Panc1 (cell line): Measurements from ENCODE around the gene PIF1. TPM values are rescaled to one million over a fixed set of nuclear protein-coding genes. Genes with fewer than 3 reads are reported as not detected.

Experiments
- ATAC-seq: fragments of 200-7000 bp; cut with Tn5 transposase; 2 replicates; pipeline ENCODE4 v1.9.1; 2020; ENCODE audit warnings: mild to moderate bottlenecking, moderate library complexity
- BruUV-seq: library from RNA; stranded (reverse); fragments of 400-500 nt; replicated peaks from 2 replicates; lab custom pipeline; 2021; lab: Mats Ljungman, UMichigan
- CTCF ChIA-PET: fragments of 300-600 bp; sonication (Branson Sonifier 250); formaldehyde crosslinking; loops from one replicate; lab custom pipeline; 2022; ENCODE audit warnings: antibody characterized with exemption; lab: Charles Lee
- POLR2A ChIA-PET: fragments of 300-600 bp; sonication (Branson Sonifier 250); formaldehyde crosslinking; loops from one replicate; lab custom pipeline; 2022; ENCODE audit warnings: antibody characterized with exemption; lab: Charles Lee
- DNase-seq: peaks from one replicate; pipeline ENCODE4 v3.0.0-alpha.2; 2010; ENCODE audit warnings: low read depth, low spot score
- H3K27ac ChIP-seq: 2 replicates; pipeline ENCODE4 v1.5.1; 2011; ENCODE audit warnings: mild to moderate bottlenecking, low read length, inconsistent platforms
- H3K27me3 ChIP-seq: fragments of 200-500 bp; sonication (Bioruptor generic); 2 replicates; pipeline ENCODE4 v1.6.0; 2014; ENCODE audit warnings: low read length, inconsistent platforms; ENCODE audit not compliant: control insufficient read depth, insufficient read depth
- H3K36me3 ChIP-seq: fragments of 200-500 bp; sonication (Bioruptor generic); 2 replicates; pipeline ENCODE4 v1.5.1; 2014; ENCODE audit warnings: inconsistent platforms, mild to moderate bottlenecking, low read length, moderate library complexity; ENCODE audit not compliant: control insufficient read depth, insufficient read depth
- H3K4me1 ChIP-seq: 2 replicates; pipeline ENCODE4 v1.5.1; 2011; ENCODE audit warnings: inconsistent platforms, mild to moderate bottlenecking, low read length, moderate library complexity; ENCODE audit not compliant: control insufficient read depth, insufficient read depth
- H3K4me3 ChIP-seq, 2 experiments: 2 replicates each; pipeline ENCODE4 v1.5.1; 2011 to 2012; ENCODE audit warnings: low read depth in 2 of 2, low read length in 2 of 2, mild to moderate bottlenecking in 2 of 2, inconsistent platforms in 1 of 2, moderate library complexity in 1 of 2
- H3K9me3 ChIP-seq: fragments of 200-500 bp; sonication (Bioruptor generic); 2 replicates; pipeline ENCODE4 v1.5.1; 2014; ENCODE audit warnings: low read depth, mild to moderate bottlenecking, inconsistent platforms, low read length, moderate library complexity; ENCODE audit not compliant: control insufficient read depth, insufficient read depth
- POLR2AphosphoS5 ChIP-seq: IDR thresholded peaks from 2 replicates; pipeline ENCODE4 v1.6.1; 2012; ENCODE audit warnings: mild to moderate bottlenecking, low read depth, low read length, moderate library complexity
- SIN3A ChIP-seq: IDR thresholded peaks from 2 replicates; pipeline ENCODE4 v1.6.1; 2012; ENCODE audit warnings: low read depth, mild to moderate bottlenecking, low read length, moderate library complexity, borderline replicate concordance; ENCODE audit not compliant: insufficient read depth
- TCF7L2 ChIP-seq: IDR thresholded peaks from 2 replicates; pipeline ENCODE4 v1.6.1; 2011; ENCODE audit warnings: mild to moderate bottlenecking, low read depth, low read length, inconsistent platforms
- in situ Hi-C: cut with HindIII; loops from 2 replicates; pipeline ENCODE4 v1.10.0; 2016; ENCODE audit warnings: low sequenced_read_pairs, low pct_unique_long_range_greater_than_20kb
- intact Hi-C: fragments of 100-400 bp; cut with micrococcal nuclease; formaldehyde crosslinking; loops from one replicate; pipeline ENCODE4 v1.10.0; 2022; ENCODE audit not compliant: unreplicated experiment
- total RNA-seq: library from RNA; stranded (reverse); gene quantifications from one replicate; pipeline ENCODE4 v1.2.1, GENCODE V29; 2021; ENCODE audit not compliant: unreplicated experiment
- TF ChIP-seq, protein P1 (sequence below), 2 experiments: IDR thresholded peaks; 2 replicates each; pipeline ENCODE4 v1.6.1; 2011 to 2012; ENCODE audit warnings: low read depth in 2 of 2, control low read depth in 1 of 2, low read length in 1 of 2, mild to moderate bottlenecking in 1 of 2, moderate library complexity in 1 of 2; ENCODE audit not compliant: insufficient read depth in 1 of 2
- TF ChIP-seq, protein P2 (sequence below): fragments of 450-650 bp; IDR thresholded peaks from 2 replicates; pipeline ENCODE4 v1.5.1; 2017; ENCODE audit warnings: mild to moderate bottlenecking

The PIF1 gene
- total RNA-seq, 1 experiment from 2014 or later = 38.6 TPM

DNA sequence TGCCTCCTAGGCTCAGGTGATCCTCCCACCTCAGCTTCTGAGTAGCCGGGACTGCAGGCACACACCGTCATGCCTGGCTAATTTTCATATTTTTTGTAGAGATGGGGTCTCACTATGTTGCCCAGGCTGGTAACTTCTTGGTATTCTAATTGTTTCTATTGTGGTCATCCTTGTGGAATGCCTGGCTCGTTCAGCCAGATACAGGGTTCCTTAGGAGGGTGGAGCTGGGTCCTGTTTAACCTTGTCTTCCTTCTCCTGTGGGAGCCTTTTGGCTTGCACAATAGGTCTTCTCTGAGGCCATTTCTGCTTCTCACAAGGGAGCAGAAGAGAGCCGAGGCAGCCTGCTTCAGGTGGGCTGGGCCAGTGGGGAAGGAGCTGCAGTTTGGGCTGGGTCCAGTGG is 32.0 kb upstream of the PIF1 start:
- ATAC-seq (no peak), DNase-seq (no peak)
- no peaks in the 10 kb centered on the region for H3K9me3 ChIP-seq
- H3K36me3 ChIP-seq = no peaks in the 10 kb centered on the region
- no TSS peak for BruUV-seq
- POLR2A ChIA-PET = no interaction called here
- intact Hi-C loops = no loop called here
- peaks cover 4% of the 10 kb centered on the region; the same call in 1 of the 2 replicates for H3K4me1 ChIP-seq
- no peak overlapping the region for H3K27ac ChIP-seq
- H3K4me3 ChIP-seq = no peak overlapping the region
- in situ Hi-C loops = no loop called here
- TF ChIP-seq, protein P1, sequence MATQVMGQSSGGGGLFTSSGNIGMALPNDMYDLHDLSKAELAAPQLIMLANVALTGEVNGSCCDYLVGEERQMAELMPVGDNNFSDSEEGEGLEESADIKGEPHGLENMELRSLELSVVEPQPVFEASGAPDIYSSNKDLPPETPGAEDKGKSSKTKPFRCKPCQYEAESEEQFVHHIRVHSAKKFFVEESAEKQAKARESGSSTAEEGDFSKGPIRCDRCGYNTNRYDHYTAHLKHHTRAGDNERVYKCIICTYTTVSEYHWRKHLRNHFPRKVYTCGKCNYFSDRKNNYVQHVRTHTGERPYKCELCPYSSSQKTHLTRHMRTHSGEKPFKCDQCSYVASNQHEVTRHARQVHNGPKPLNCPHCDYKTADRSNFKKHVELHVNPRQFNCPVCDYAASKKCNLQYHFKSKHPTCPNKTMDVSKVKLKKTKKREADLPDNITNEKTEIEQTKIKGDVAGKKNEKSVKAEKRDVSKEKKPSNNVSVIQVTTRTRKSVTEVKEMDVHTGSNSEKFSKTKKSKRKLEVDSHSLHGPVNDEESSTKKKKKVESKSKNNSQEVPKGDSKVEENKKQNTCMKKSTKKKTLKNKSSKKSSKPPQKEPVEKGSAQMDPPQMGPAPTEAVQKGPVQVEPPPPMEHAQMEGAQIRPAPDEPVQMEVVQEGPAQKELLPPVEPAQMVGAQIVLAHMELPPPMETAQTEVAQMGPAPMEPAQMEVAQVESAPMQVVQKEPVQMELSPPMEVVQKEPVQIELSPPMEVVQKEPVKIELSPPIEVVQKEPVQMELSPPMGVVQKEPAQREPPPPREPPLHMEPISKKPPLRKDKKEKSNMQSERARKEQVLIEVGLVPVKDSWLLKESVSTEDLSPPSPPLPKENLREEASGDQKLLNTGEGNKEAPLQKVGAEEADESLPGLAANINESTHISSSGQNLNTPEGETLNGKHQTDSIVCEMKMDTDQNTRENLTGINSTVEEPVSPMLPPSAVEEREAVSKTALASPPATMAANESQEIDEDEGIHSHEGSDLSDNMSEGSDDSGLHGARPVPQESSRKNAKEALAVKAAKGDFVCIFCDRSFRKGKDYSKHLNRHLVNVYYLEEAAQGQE (IDR thresholded peaks at IDR 0.05; ENCODE audit: insufficient read depth in 1 of 2, low read depth in 2 of 2, low read length in 1 of 2) = no peak
- TF ChIP-seq TCF7L2 (no peak), POLR2AphosphoS5 (no peak), SIN3A (no peak)
- TF ChIP-seq, protein P2, sequence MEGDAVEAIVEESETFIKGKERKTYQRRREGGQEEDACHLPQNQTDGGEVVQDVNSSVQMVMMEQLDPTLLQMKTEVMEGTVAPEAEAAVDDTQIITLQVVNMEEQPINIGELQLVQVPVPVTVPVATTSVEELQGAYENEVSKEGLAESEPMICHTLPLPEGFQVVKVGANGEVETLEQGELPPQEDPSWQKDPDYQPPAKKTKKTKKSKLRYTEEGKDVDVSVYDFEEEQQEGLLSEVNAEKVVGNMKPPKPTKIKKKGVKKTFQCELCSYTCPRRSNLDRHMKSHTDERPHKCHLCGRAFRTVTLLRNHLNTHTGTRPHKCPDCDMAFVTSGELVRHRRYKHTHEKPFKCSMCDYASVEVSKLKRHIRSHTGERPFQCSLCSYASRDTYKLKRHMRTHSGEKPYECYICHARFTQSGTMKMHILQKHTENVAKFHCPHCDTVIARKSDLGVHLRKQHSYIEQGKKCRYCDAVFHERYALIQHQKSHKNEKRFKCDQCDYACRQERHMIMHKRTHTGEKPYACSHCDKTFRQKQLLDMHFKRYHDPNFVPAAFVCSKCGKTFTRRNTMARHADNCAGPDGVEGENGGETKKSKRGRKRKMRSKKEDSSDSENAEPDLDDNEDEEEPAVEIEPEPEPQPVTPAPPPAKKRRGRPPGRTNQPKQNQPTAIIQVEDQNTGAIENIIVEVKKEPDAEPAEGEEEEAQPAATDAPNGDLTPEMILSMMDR = no peak
- no peaks in the 10 kb centered on the region for H3K27me3 ChIP-seq
- CTCF ChIA-PET = interaction anchor here (0.5 kb wide), 1 partner anchor 128 kb away, joined by 9 read pairs; no protein-coding TSS in a partner anchor

DNA sequence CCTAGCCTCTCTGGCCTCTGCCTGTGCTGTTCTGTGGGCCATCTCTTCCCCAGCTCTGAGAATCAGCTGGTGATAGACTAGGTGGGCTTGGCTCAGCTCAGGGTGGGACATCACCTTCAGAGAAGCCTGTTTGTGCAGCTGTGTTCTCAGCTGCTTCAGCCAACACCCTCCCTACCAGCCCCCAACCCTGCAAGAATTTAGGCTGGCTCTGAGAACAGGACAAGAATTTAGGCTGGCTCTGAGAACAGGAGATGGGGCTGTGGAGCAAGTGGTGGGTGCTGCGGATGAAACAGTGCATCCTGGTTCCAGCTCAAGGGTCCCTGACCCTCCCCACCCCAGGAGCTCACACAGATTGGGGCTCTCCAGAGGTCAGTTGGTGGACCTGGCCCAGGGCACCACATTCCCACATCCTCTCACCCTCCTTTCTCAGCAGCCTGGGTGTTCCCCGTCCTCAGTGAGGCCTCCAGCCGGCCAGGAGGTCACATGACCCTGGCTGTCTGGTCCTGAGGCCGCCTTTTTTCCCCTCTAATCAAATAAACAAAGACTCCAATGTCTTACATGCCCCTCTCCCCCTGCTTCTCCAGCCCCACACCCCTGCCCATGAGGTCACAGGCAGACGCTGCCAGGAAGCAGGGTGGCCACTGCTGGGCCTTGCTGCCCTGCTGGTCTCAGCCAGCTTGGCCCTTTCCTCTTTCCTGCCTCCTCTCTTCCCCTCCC is 31.1 kb upstream of the PIF1 start:
- ChIA-PET POLR2A (no interaction called here), CTCF (no interaction called here)
- Histone ChIP-seq H3K9me3 (no peaks in the 10 kb centered on the region), H3K4me3 (no peak overlapping the region), H3K36me3 (no peaks in the 10 kb centered on the region), H3K27ac (no peak overlapping the region), H3K4me1 (peaks cover 4% of the 10 kb centered on the region; the same call in 1 of the 2 replicates), H3K27me3 (no peaks in the 10 kb centered on the region)
- intact Hi-C loops (no loop called here), in situ Hi-C loops (no loop called here)
- DNase-seq (no peak), ATAC-seq (no peak)
- no TSS peak for BruUV-seq
- TF ChIP-seq TCF7L2 = no peak
- TF ChIP-seq, protein P1 (IDR thresholded peaks at IDR 0.05; ENCODE audit: insufficient read depth in 1 of 2, low read depth in 2 of 2, low read length in 1 of 2) = no peak
- TF ChIP-seq SIN3A = no peak
